SK-N-MC (cell line): Measurements from ENCODE around the gene PTPRO.

Experiments
- EZH2 ChIP-seq: fragments of 200-600 bp; sonication (generic); IDR thresholded peaks from one replicate; pipeline ENCODE4 v1.6.1; 2017; ENCODE audit warnings: antibody characterized with exemption
- FOXP2 ChIP-seq: optimal IDR thresholded peaks from 2 replicates; pipeline ENCODE3; 2011; ENCODE audit warnings: mild to moderate bottlenecking, moderate library complexity; ENCODE audit not compliant: insufficient read depth; ENCODE audit errors: extremely low read length, control extremely low read depth
- POLR2AphosphoS5 ChIP-seq: IDR thresholded peaks from 2 replicates; pipeline ENCODE4 v1.6.1; 2012; ENCODE audit warnings: mild to moderate bottlenecking, low read depth, low read length, borderline replicate concordance

DNA sequence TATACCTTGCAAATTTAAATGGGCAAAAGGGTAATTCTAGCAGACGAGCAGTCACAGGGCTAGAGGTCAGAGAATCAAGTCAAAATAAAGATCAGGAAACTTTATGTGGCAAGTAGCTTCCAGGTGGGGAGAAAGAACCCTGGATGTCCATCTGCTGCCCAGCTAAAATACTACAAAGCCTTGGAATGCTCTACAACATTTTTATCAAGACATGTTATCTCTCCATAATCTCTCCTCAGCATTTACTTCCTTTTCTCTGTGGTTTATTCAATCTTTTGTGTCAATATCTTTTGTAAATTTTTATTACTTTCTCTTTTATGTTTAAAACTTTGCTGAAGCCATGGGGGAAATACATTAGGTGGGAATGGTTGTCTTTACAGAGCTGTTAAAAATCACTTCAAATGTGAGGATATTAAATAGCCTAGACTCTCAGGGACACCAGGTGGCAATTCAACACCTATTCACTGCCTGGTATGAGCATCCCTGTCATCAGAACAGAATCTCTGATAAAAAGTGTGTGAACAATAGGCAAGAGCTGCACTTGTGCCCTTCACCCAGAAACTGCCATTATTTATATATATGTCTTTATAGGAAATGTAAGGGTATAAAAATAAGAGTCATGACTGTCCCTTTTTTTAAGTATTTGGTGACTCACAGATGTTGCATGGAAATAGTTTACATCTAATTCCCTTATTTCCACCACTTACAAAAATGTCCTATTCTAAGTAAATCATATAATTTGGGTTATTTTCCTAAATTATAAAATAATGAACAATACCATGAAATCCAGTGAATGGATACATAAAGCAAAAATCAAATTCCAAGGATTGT, 314.0 kb downstream of the PTPRO start:
- TF ChIP-seq EZH2 (no peak), POLR2AphosphoS5 (no peak), FOXP2 (no peak)
